Heart right ventricle (tissue), 16 donors: Measurements from ENCODE around the gene DYSF. TPM values are rescaled to one million over a fixed set of nuclear protein-coding genes. Genes with fewer than 3 reads are reported as not detected.
A peak's percentile ranks its signal among the peaks of the same experiment; 100 is the strongest.

Experiments
- ATAC-seq, 8 donors: fragments of 200-7000 bp; cut with Tn5 transposase; one replicate each; pipeline ENCODE4 v1.9.1; 2020; ENCODE audit warnings: mild to moderate bottlenecking in 8 of 8, moderate library complexity in 8 of 8, moderate number of reproducible peaks in 1 of 8
- DNase-seq, 2 donors: peaks; one replicate each; pipeline ENCODE4 v3.0.0-alpha.2; 2020
- H3K27ac ChIP-seq, 10 donors: fragments of 200-600 bp; sonication (generic) in 2 of 10; one replicate each; pipeline versions ENCODE4 v1.5.0 to v1.8.0; 2020 to 2022; ENCODE audit warnings: mild to moderate bottlenecking in 3 of 10
- H3K27me3 ChIP-seq, 7 donors: fragments of 200-600 bp; one replicate each; pipeline ENCODE4 v1.8.0; 2021 to 2022; ENCODE audit warnings: mild to moderate bottlenecking in 2 of 7
- H3K36me3 ChIP-seq, 9 donors: fragments of 200-600 bp; sonication (generic) in 1 of 9; one replicate each; pipeline versions ENCODE4 v1.5.0 to v1.8.0; 2020 to 2022; ENCODE audit warnings: mild to moderate bottlenecking in 2 of 9
- H3K4me1 ChIP-seq, 9 donors: fragments of 200-600 bp; sonication (generic) in 1 of 9; one replicate each; pipeline versions ENCODE4 v1.5.0 to v1.8.0; 2020 to 2022; ENCODE audit warnings: mild to moderate bottlenecking in 4 of 9
- H3K4me3 ChIP-seq, 10 donors: fragments of 200-600 bp; sonication (generic) in 2 of 10; one replicate each; pipeline versions ENCODE4 v1.5.0 to v1.8.0; 2020 to 2022; ENCODE audit warnings: mild to moderate bottlenecking in 7 of 10, moderate library complexity in 2 of 10
- H3K9me3 ChIP-seq, 11 donors: fragments of 200-600 bp in 10 of 11; sonication (generic) in 2 of 11; one replicate each; pipeline versions ENCODE4 v1.5.0 to v1.8.0; 2013 to 2022; ENCODE audit warnings: mild to moderate bottlenecking in 2 of 11, control low read depth in 1 of 11, moderate library complexity in 1 of 11
- WGBS, 2 donors: extraction: QIAGEN DNeasy Blood & Tissue Kit; methylation state at CpG; one replicate each; pipeline ENCODE4 v1.1.7; 2013; ENCODE audit warnings: inconsistent platforms in 1 of 2; 5-methylcytosine and 5-hydroxymethylcytosine counted together
- intact Hi-C, 10 donors: fragments of 100-400 bp; cut with DNase I; formaldehyde crosslinking; loops; one replicate each; pipeline versions ENCODE4 v1.11.1 to v1.14.2; 2022
- polyA plus RNA-seq, 2 donors: library from polyadenylated mRNA; stranded (reverse); fragments of 200-250 nt; gene quantifications; one replicate each; pipeline ENCODE4 v1.2.3, GENCODE V29; 2013
- total RNA-seq, 10 donors: library from RNA; stranded (reverse); fragmentation: NEBNext Ultra II Directional in 3 of 10; extraction: Animal tissue kit (Norgen Biotek cat#: 25700) in 3 of 10; gene quantifications; one replicate each; pipeline versions ENCODE4 v1.2.1 to v1.2.4, GENCODE V29; 2021 to 2023
- TF ChIP-seq, protein P1 (sequence below), 9 donors: fragments of 200-600 bp; sonication (generic) in 2 of 9; IDR thresholded peaks; one replicate each; pipeline versions ENCODE4 v1.5.0 to v1.8.0; 2021 to 2022; ENCODE audit warnings: antibody characterized with exemption in 9 of 9, mild to moderate bottlenecking in 5 of 9, moderate library complexity in 1 of 9
- donor health status: Arrhythmogenic right ventricular cardiomyopathy.
- donor health status: ischemic (EF 13 %, LVEDD 7.1; RV severe dilation, severe dysfunction).
- donor health status: healthy with polysubstance abuse.
- donor health status: DM: no; HTN: yes; CAD: no.
- donor health status: DM: no; HTN: no; CAD: no.
- donor health status: ischemic (EF 25% LVEDD 6.9; RV normal size, moderate dysfunction).
- donor health status: ischemic (EF 25% LVEDD 5.7; RV mildly dilated, moderate dysfunction).
- donor health status: healthy.
- donor health status: DM: yes; HTN: yes; CAD: no.
- donor health status: Ischemic cardiomyopathy.
- donor health status: ischemic (EF 35%, LVEDD 5.7; RV mildly dilated, moderate dysfunction).
- donor health status: nonischemic (EF 11% LVEDD 7.7; RV severe dilation, severe dysfunction).
- donor health status: DM: yes; HTN: yes; CAD: no.
- donor health status: PGD.
- donor health status: ischemic (EF 29% LVEDD 5.4; RV normal size, mild dysfunction).
- donor health status: nonischemic (EF 23%, LVEDD 6.1; RV moderate dilation, normal function).

Gene DYSF
- total and polyA plus RNA-seq, 12 donors: 20.6 to 100 (median 64.8) TPM

DNA sequence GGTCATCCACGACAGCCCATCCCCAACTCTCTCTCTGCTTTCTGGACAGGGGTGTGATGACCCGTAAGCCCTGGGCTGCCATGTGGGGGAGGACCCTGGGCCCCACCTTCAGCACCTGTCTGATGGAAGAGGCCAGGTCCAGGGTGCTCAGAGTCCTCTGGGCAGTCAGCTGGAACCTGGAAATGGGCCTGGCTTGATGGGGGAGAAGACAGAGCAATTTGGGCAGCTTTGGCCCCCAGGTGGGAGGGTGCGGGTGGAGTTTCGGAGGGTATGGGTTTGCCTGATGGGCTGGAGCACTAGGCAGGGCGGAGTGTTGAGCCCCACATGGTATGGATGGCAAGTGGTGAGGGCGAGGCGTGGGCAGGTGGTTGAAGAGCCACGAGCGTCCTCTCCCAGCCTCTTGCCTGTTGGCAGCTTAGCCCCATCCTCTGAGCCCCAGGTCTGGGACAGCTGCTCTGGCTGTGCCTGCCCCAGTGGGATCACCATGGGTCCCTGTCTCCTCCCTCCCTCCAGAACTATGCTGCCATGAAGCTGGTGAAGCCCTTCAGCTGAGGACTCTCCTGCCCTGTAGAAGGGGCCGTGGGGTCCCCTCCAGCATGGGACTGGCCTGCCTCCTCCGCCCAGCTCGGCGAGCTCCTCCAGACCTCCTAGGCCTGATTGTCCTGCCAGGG, 232.7 kb downstream of the DYSF start:
- Histone ChIP-seq H3K27me3 (no peaks in the 10 kb centered on the region), H3K9me3 (no peaks in the 10 kb centered on the region), H3K36me3 (peaks cover 0 to 74% (median 15%) of the 10 kb centered on the region in 9 donors), H3K4me3 (no peak overlapping the region), H3K27ac (peak overlapping the region in 6 of 10 donors; percentile 9 to 62 (median 34)), H3K4me1 (peaks cover 0 to 43% (median 10%) of the 10 kb centered on the region in 9 donors)
- TF ChIP-seq, protein P1, sequence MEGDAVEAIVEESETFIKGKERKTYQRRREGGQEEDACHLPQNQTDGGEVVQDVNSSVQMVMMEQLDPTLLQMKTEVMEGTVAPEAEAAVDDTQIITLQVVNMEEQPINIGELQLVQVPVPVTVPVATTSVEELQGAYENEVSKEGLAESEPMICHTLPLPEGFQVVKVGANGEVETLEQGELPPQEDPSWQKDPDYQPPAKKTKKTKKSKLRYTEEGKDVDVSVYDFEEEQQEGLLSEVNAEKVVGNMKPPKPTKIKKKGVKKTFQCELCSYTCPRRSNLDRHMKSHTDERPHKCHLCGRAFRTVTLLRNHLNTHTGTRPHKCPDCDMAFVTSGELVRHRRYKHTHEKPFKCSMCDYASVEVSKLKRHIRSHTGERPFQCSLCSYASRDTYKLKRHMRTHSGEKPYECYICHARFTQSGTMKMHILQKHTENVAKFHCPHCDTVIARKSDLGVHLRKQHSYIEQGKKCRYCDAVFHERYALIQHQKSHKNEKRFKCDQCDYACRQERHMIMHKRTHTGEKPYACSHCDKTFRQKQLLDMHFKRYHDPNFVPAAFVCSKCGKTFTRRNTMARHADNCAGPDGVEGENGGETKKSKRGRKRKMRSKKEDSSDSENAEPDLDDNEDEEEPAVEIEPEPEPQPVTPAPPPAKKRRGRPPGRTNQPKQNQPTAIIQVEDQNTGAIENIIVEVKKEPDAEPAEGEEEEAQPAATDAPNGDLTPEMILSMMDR (IDR thresholded peaks at IDR 0.05): no peak
- intact Hi-C loops: loop anchor here in 7 of 10 donors (5.0 to 10.0 kb wide), 3 partner anchors 71 to 111 kb away; no protein-coding TSS in a partner anchor
- ATAC-seq: peak in 1 of 8 donors; percentile 5
- no peak for DNase-seq
- 95 to 98% methylated on average over 13 of the region's 13 CpGs for WGBS, 2 donors

DNA sequence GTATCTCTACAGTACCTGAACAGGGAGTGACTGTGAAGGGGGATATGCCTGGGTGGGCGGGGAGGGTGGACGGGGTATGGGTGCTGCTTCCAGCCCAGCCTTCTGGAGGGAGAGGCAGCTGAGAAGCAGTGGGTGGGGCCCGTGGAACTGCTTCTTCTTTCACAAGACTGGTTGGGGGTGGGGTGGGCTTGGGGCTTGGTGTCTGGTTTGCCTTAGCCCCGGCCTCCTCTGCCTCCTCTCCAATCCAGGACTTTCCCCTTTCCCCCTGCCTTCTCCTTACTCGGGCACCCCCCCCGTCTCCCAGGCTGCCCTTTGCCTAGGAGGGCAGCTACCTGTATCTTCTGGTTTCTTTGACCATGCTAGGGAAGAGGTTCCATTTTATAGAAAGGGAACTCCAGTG, 233.4 kb downstream of the DYSF start:
- 96 to 97% methylated on average over 6 of the region's 6 CpGs for WGBS, 2 donors
- no peak for DNase-seq
- intact Hi-C loops: loop anchor here in 7 of 10 donors (5.0 to 10.0 kb wide), 3 partner anchors 72 to 111 kb away; no protein-coding TSS in a partner anchor

DNA sequence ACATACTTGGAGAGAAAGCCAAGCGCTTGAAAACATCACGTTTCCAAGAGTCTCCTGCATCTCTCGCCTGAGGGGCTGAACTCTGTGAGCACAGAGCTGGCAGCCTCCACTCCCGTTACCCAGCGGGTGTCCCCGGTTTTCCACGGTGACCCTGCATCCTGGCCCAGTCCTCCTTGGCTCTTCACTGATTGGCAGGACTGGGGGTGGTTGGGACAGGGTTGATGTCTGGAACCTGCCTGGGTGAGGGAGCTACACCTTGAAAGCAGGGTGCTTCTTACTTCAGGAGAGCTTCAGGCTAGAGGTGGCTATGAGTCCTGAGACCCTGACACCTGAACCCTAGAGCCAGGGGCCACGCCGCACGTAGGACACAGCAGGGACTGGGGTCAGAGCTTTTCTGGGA, 234.1 kb downstream of the DYSF start:
- 89 to 92% methylated on average over 10 of the region's 10 CpGs for WGBS, 2 donors
- Histone ChIP-seq H3K36me3 (peaks cover 0 to 60% (median 4%) of the 10 kb centered on the region in 9 donors), H3K4me3 (no peak overlapping the region), H3K9me3 (no peaks in the 10 kb centered on the region), H3K4me1 (peaks cover 0 to 51% (median 11%) of the 10 kb centered on the region in 9 donors), H3K27ac (no peak overlapping the region), H3K27me3 (no peaks in the 10 kb centered on the region)
- ATAC-seq (no peak), DNase-seq (no peak)
- intact Hi-C loops: loop anchor here in 7 of 10 donors (5.0 to 10.0 kb wide), 3 partner anchors 73 to 110 kb away; no protein-coding TSS in a partner anchor
- TF ChIP-seq, protein P1 (IDR thresholded peaks at IDR 0.05): no peak

More for the DNA sequence above, 233.4 kb downstream of the DYSF start:
- TF ChIP-seq, protein P1 (IDR thresholded peaks at IDR 0.05): no peak
- Histone ChIP-seq H3K36me3 (peaks cover 0 to 67% (median 11%) of the 10 kb centered on the region in 9 donors), H3K27me3 (no peaks in the 10 kb centered on the region), H3K4me1 (peaks cover 0 to 48% (median 11%) of the 10 kb centered on the region in 9 donors), H3K27ac (no peak overlapping the region), H3K9me3 (no peaks in the 10 kb centered on the region), H3K4me3 (no peak overlapping the region)
- ATAC-seq: no peak

DNA sequence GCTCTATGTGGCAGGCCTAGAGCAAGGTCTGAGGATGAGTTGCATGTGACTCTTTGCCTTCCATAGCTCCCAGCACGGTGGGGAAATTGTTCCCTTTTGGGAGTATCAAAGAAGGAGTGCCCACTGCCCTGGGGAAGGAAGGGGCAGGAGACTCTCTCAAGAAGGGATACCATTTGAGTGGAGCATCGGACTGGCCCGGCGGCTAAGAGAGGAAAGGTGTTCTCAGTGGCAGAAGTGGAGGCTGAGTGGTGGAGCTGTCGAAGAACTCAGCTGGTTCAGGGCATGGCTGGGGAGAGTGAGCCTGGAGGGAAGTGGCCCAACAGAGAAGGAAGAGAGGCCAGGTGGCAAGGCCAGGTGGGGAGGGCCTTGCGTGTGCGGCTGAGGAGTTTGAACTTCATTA, 235.2 kb downstream of the DYSF start:
- Histone ChIP-seq H3K27ac (no peak overlapping the region), H3K27me3 (no peaks in the 10 kb centered on the region), H3K36me3 (peaks cover 0 to 49% (median 2%) of the 10 kb centered on the region in 9 donors), H3K4me3 (no peak overlapping the region), H3K4me1 (peaks cover 0 to 43% (median 11%) of the 10 kb centered on the region in 9 donors), H3K9me3 (no peaks in the 10 kb centered on the region)
- intact Hi-C loops: loop anchor here in 7 of 10 donors (5.0 to 10.0 kb wide), 3 partner anchors 74 to 109 kb away; no protein-coding TSS in a partner anchor
- TF ChIP-seq, protein P1 (IDR thresholded peaks at IDR 0.05): no peak
- no peak for ATAC-seq
- no peak for DNase-seq
- WGBS, 2 donors: 91 to 96% methylated on average over 7 of the region's 7 CpGs
